ENCODE measurements around the gene COX6A1.

DNA sequence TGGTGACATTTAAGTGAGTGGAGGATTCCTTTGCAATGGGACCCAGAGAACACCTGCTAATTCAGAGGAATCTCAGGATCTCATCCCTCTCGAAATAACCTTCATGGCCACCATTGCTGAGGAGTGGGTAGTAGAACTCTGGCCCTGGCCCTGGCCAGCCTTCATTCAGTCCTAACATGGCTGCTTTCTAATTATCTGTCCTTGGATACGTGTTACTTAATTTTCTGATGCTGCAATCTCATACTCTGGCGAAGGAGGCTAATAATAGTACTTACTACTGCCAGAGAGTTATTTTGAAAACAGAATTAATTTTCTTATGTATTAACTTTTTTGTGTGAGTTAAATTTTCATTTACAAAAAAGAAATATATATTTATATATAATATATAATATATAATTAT lies 12.1 kb upstream of the COX6A1 start:
- no peak for TF ChIP-seq EZH2 (IDR thresholded peaks at IDR 0.05)
- TF ChIP-seq POLR2AphosphoS5 (IDR thresholded peaks at IDR 0.05; ENCODE audit: borderline replicate concordance, low read depth, low read length), result no peak

Data from SK-N-MC (cell line).